Body of pancreas (tissue), 4 donors: ENCODE results near the gene SUSD5.
"Not testable (repeated sequence)": the region's sequence is repeated elsewhere in the genome, so short reads cannot be mapped to it uniquely, and the experiment has no call there.

Experiments used
- POLR2A ChIP-seq, 3 donors: fragments of 450-650 bp; IDR thresholded peaks; one replicate each; pipeline ENCODE4 v1.6.1; 2016; ENCODE audit warnings: antibody characterized with exemption in 3 of 3, mild to moderate bottlenecking in 2 of 3
- TF ChIP-seq, protein P1 (sequence below), 7 experiments: fragments of 450-650 bp in 4 of 7; fragments of 200-600 bp in 3 of 7; sonication (generic) in 3 of 7; IDR thresholded peaks; one replicate each; pipeline ENCODE4 v1.5.1; 2016 to 2019; ENCODE audit warnings: antibody characterized with exemption in 7 of 7

- TF ChIP-seq, protein P1, sequence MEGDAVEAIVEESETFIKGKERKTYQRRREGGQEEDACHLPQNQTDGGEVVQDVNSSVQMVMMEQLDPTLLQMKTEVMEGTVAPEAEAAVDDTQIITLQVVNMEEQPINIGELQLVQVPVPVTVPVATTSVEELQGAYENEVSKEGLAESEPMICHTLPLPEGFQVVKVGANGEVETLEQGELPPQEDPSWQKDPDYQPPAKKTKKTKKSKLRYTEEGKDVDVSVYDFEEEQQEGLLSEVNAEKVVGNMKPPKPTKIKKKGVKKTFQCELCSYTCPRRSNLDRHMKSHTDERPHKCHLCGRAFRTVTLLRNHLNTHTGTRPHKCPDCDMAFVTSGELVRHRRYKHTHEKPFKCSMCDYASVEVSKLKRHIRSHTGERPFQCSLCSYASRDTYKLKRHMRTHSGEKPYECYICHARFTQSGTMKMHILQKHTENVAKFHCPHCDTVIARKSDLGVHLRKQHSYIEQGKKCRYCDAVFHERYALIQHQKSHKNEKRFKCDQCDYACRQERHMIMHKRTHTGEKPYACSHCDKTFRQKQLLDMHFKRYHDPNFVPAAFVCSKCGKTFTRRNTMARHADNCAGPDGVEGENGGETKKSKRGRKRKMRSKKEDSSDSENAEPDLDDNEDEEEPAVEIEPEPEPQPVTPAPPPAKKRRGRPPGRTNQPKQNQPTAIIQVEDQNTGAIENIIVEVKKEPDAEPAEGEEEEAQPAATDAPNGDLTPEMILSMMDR (IDR thresholded peaks at IDR 0.05): not testable (repeated sequence)
- TF ChIP-seq POLR2A (IDR thresholded peaks at IDR 0.05): not testable (repeated sequence)
Observed at GRCh38 chr3:33181641-33182040, 37.0 kb downstream of the SUSD5 start.
